Urinary bladder (tissue), 4 donors: ENCODE data around the gene KCNH1. TPM values are rescaled to one million over a fixed set of nuclear protein-coding genes. Genes with fewer than 3 reads are reported as not detected.
"Not testable (repeated sequence)": the region's sequence is repeated elsewhere in the genome, so short reads cannot be mapped to it uniquely, and the experiment has no call there.

Experiments
- DNase-seq: peaks from one replicate; pipeline ENCODE4 v3.0.0-alpha.2; 2015; ENCODE audit errors: extremely low spot score
- H3K27ac ChIP-seq: one replicate; pipeline ENCODE4 v1.5.1; 2013; ENCODE audit warnings: low read depth, mild to moderate bottlenecking, moderate library complexity
- H3K36me3 ChIP-seq: one replicate; pipeline ENCODE4 v1.6.1; 2013; ENCODE audit warnings: mild to moderate bottlenecking, moderate library complexity; ENCODE audit not compliant: insufficient read depth
- H3K4me1 ChIP-seq: one replicate; pipeline ENCODE4 v1.6.1; 2013; ENCODE audit warnings: mild to moderate bottlenecking, moderate library complexity; ENCODE audit not compliant: insufficient read depth
- H3K4me3 ChIP-seq: one replicate; pipeline ENCODE4 v1.5.1; 2013; ENCODE audit warnings: low read depth, low read length
- WGBS: extraction: QIAGEN DNeasy Blood & Tissue Kit; methylation state at CpG from one replicate; pipeline ENCODE4 v1.1.7; 2013; 5-methylcytosine and 5-hydroxymethylcytosine counted together
- polyA plus RNA-seq: library from polyadenylated mRNA; stranded (reverse); fragments of 200-250 nt; gene quantifications from one replicate; pipeline ENCODE4 v1.2.3, GENCODE V29; 2013
- total RNA-seq: library from RNA; depleted of rRNA; stranded (reverse); fragments of >200 nt; gene quantifications from one replicate; pipeline ENCODE4 v1.2.3, GENCODE V29; 2014
- donor health status: healthy with polysubstance abuse.
- donor health status: healthy.

The KCNH1 gene
- total and polyA plus RNA-seq, 2 donors: 0.20 to 2.0 TPM

DNA sequence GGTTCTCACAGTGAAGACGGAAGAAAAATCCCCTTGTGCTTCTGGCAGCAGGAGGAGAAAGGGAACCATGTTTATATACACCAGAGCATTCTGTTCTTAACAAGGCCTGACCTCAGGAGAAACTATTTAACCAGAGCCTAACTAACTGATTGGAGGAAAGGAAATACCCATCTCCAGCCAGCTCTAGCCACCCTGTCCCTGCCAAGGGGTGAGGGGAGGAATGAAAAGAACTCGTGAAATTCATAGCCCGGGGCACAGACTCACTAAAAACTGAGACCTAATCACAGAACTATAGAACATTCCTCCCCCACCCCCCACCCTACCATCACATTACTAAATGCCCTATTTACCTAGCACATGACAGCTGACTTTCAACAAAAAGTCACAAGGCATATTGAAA, 65.0 kb downstream of the KCNH1 start:
- H3K36me3 ChIP-seq: no peaks in the 10 kb centered on the region
- no peaks in the 10 kb centered on the region for H3K4me1 ChIP-seq
- DNase-seq: no peak
- no peak overlapping the region for H3K4me3 ChIP-seq
- WGBS: 57% methylated on average over 3 of the region's 3 CpGs
- H3K27ac ChIP-seq: no peak overlapping the region

GRCh38 chr1:211066781-211067384, 67.1 kb downstream of the KCNH1 start:
- WGBS: 61% methylated on average over 7 of the region's 7 CpGs
- no peak for DNase-seq

GRCh38 chr1:211041838-211042237, 92.1 kb downstream of the KCNH1 start:
- WGBS: 62% methylated on average over 3 of the region's 3 CpGs

More at GRCh38 chr1:211066781-211067384, 67.1 kb downstream of the KCNH1 start:
- H3K4me3 ChIP-seq: no peak overlapping the region
- no peak overlapping the region for H3K27ac ChIP-seq
- no peaks in the 10 kb centered on the region for H3K4me1 ChIP-seq
- no peaks in the 10 kb centered on the region for H3K36me3 ChIP-seq

DNA sequence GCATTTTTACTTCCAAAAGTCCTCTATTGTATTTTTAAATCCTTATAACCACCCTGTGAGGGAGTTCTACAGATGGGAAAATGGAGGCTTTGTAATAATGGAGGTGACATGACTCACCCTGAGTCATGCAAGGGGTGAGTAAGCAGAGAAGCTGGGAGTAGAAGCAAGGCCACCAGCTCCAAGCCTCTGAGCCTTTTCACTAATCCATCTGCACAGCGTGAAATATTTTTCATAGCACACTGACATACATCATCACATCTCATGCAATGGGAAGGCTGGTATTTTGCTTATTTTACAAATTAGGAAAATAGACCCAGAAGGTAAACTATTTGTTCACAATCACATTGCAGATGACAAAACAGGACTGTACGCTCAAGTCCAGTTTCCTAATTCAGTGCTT, 96.9 kb downstream of the KCNH1 start:
- Histone ChIP-seq H3K36me3 (no peaks in the 10 kb centered on the region), H3K27ac (no peak overlapping the region), H3K4me1 (no peaks in the 10 kb centered on the region), H3K4me3 (no peak overlapping the region)
- 77% methylated on average over 2 of the region's 2 CpGs for WGBS
- DNase-seq: no peak

More at GRCh38 chr1:211041838-211042237, 92.1 kb downstream of the KCNH1 start:
- not testable (repeated sequence) for H3K27ac ChIP-seq, DNase-seq, H3K4me3 ChIP-seq, H3K36me3 ChIP-seq, H3K4me1 ChIP-seq

GRCh38 chr1:211036381-211037060, 97.4 kb downstream of the KCNH1 start:
- Histone ChIP-seq H3K27ac (no peak overlapping the region), H3K4me3 (no peak overlapping the region), H3K36me3 (no peaks in the 10 kb centered on the region), H3K4me1 (no peaks in the 10 kb centered on the region)
- WGBS: 96% methylated on average over 3 of the region's 3 CpGs
- no peak for DNase-seq

- DNase-seq: no peak
- 75% methylated on average over 3 of the region's 3 CpGs for WGBS
- no peak overlapping the region for H3K27ac ChIP-seq
These were observed 98.0 kb downstream of the KCNH1 start for GRCh38 chr1:211035821-211036380.

DNA sequence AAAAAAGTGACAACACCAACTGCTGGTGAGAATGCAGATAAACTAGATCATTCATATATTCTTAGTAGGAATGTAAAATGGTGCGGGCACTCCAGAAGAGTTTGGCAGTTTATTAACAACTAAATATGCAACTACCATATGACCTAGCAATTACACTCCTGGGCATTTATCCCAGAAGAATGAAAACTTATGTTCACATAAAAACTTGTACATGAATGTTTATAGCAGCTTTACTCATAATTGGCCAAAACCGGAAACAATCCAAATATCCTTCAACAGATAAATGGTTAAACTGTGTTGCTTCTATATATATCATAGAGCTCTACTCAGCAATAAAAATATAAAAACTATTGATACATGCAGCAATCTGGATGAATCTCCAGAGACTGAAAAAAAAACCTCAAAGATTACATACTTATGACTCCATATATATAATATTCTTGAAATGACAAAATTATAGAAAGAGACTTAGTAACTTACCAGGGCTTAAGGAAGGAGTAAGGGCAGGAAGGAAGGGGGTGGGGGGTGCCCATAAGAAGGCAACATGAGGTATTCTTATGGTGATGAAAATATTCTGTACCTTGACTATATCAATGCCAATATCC, 99.9 kb downstream of the KCNH1 start:
- H3K4me3 ChIP-seq: no peak overlapping the region
- H3K4me1 ChIP-seq: no peaks in the 10 kb centered on the region
- no peak for DNase-seq
- 82% methylated on average over 2 of the region's 2 CpGs for WGBS
- H3K36me3 ChIP-seq: no peaks in the 10 kb centered on the region
- no peak overlapping the region for H3K27ac ChIP-seq

More at GRCh38 chr1:211035821-211036380, 98.0 kb downstream of the KCNH1 start:
- Histone ChIP-seq H3K4me1 (no peaks in the 10 kb centered on the region), H3K36me3 (no peaks in the 10 kb centered on the region), H3K4me3 (no peak overlapping the region)

GRCh38 chr1:211024901-211025300, 109.0 kb downstream of the KCNH1 start:
- no peaks in the 10 kb centered on the region for H3K4me1 ChIP-seq
- no peak overlapping the region for H3K27ac ChIP-seq
- 83% methylated on average over 2 of the region's 2 CpGs for WGBS
- no peak overlapping the region for H3K4me3 ChIP-seq
- DNase-seq: no peak
- no peaks in the 10 kb centered on the region for H3K36me3 ChIP-seq

- Histone ChIP-seq H3K36me3 (no peaks in the 10 kb centered on the region), H3K27ac (no peak overlapping the region), H3K4me3 (no peak overlapping the region), H3K4me1 (no peaks in the 10 kb centered on the region)
- DNase-seq: no peak
- 36% methylated on average over 1 of the region's 1 CpG for WGBS
These were observed 114.7 kb downstream of the KCNH1 start for GRCh38 chr1:211019266-211019665.

DNA sequence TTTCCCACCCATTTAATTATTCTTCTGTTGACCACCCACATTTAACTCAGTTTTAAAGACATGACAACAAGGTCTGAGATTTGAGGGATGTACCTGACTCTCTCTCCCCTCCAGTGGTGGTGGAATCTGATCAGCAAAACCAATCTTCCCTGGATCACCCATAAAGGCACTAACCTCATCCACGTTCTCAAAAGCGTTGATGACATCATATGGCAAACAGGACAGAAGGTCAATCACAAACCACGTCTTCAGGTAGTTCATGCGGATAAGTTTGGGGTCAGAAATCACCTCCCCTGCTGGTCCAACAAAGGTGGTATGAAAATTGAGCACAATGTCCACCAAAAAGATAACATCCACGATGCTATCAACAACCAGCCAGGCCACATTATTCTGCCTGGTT, 115.3 kb downstream of the KCNH1 start:
- no peak overlapping the region for H3K4me3 ChIP-seq
- DNase-seq: no peak
- H3K4me1 ChIP-seq: no peaks in the 10 kb centered on the region
- H3K27ac ChIP-seq: no peak overlapping the region
- no peaks in the 10 kb centered on the region for H3K36me3 ChIP-seq
- 83% methylated on average over 5 of the region's 5 CpGs for WGBS

- Histone ChIP-seq H3K4me3 (no peak overlapping the region), H3K4me1 (no peaks in the 10 kb centered on the region), H3K36me3 (no peaks in the 10 kb centered on the region), H3K27ac (no peak overlapping the region)
- no peak for DNase-seq
- 48% methylated on average over 6 of the region's 6 CpGs for WGBS
These were observed 116.8 kb downstream of the KCNH1 start for GRCh38 chr1:211017075-211017718.

GRCh38 chr1:211014275-211014674, 119.7 kb downstream of the KCNH1 start:
- Histone ChIP-seq H3K4me1 (no peaks in the 10 kb centered on the region), H3K4me3 (no peak overlapping the region), H3K27ac (no peak overlapping the region), H3K36me3 (no peaks in the 10 kb centered on the region)
- WGBS: 67% methylated on average over 7 of the region's 7 CpGs
- no peak for DNase-seq

DNA sequence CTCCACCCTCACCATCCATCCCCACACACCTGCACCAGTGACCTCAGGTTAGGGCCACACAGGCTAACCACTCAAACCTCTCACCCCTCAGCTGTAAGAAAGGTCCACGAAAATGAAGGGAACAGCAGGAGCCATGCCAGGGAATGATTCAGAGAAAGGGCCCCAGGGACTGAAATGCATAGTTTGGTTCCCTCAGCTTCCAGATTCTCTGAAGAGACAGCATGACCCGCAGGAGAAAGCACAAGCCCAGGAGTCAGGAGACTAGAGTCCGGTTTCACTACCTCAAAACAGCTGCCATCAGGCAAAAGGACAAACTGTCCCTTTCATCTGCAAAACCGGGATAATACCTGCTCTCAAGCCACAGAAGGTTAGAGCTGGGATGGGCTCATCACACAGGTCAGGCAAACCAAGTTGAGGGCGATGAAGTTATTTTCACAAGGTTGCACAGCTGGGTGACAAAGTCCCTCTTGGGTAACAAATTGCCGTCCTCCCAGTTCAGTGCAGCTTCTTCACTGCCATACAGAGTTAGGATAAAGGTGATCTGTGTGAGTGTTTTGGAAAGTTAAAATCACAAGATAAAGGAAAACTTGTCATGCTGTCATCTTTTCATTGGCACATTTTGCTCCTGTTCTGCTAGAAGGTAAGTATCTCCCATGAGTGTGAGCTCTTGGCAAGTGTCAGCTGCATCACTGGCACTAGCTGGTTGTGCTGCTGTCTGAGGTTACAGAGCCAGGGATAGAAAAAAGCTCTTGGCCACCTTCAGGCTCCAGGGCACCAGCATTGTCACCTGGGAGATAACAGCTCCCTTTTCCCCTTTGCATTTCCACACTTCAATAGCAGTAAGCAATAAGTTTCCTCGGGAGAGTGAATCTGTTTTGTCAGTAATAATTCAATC, 120.4 kb downstream of the KCNH1 start:
- no peak overlapping the region for H3K27ac ChIP-seq
- H3K36me3 ChIP-seq: no peaks in the 10 kb centered on the region
- WGBS: 62% methylated on average over 7 of the region's 7 CpGs
- DNase-seq: no peak
- no peaks in the 10 kb centered on the region for H3K4me1 ChIP-seq
- no peak overlapping the region for H3K4me3 ChIP-seq
